WI38 (cell line): ENCODE measurements around the gene ASF1B.

ENCODE experiments used
- H3K4me3 ChIP-seq: 2 replicates; pipeline ENCODE4 v1.5.1; 2011; ENCODE audit warnings: low read depth, mild to moderate bottlenecking, control low read depth, low read length
- TF ChIP-seq, protein P1 (sequence below): IDR thresholded peaks from 2 replicates; pipeline ENCODE4 v1.5.1; 2012; ENCODE audit warnings: low read depth, mild to moderate bottlenecking, control low read depth, low read length

ASF1B gene

DNA sequence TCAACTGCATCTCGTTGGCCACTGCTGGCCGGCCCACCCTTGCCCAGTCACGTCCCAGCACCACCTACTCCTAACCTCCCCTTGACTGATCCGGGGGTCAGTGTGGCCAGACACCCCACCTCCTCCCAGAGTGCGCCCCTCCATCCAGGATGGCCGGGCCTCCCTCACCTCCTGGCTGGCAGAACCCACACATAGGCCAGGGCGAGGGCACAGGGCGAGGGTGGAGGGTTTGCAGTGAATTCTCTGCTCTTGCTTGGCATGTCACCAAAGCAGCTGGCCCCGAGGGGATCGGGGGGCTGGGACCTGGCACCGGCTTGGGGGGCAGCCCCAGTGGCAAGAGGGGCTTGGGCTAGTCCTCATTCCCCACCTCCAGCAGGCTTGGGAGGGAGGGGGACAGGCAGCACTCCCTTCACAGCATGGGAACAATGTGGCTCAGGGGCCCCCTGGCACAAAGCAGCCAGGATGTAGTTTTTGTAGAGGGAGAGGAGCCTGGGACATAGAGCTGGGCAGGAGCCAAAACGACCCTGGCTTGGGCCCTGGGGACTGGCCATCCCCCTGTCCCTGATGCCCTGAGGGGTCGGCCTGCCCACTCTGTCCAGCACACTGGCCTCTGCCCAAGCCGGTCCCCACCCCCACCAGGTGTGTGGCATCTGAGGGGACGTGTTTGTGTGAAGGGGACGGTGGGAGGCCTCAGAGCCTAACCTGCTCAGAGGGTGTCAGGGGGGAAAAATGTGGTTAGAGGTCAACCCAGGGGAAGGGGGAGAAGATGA, 28.5 kb upstream of the ASF1B start:
- TF ChIP-seq, protein P1, sequence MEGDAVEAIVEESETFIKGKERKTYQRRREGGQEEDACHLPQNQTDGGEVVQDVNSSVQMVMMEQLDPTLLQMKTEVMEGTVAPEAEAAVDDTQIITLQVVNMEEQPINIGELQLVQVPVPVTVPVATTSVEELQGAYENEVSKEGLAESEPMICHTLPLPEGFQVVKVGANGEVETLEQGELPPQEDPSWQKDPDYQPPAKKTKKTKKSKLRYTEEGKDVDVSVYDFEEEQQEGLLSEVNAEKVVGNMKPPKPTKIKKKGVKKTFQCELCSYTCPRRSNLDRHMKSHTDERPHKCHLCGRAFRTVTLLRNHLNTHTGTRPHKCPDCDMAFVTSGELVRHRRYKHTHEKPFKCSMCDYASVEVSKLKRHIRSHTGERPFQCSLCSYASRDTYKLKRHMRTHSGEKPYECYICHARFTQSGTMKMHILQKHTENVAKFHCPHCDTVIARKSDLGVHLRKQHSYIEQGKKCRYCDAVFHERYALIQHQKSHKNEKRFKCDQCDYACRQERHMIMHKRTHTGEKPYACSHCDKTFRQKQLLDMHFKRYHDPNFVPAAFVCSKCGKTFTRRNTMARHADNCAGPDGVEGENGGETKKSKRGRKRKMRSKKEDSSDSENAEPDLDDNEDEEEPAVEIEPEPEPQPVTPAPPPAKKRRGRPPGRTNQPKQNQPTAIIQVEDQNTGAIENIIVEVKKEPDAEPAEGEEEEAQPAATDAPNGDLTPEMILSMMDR, result no peak
- H3K4me3 ChIP-seq, result no peak overlapping the region

GRCh38 chr19:14164082-14164481, 27.7 kb upstream of the ASF1B start:
- no peak overlapping the region for H3K4me3 ChIP-seq
- TF ChIP-seq, protein P1, result no peak

GRCh38 chr19:14162871-14163297, 26.5 kb upstream of the ASF1B start:
- TF ChIP-seq, protein P1, result no peak
- H3K4me3 ChIP-seq, result no peak overlapping the region

DNA sequence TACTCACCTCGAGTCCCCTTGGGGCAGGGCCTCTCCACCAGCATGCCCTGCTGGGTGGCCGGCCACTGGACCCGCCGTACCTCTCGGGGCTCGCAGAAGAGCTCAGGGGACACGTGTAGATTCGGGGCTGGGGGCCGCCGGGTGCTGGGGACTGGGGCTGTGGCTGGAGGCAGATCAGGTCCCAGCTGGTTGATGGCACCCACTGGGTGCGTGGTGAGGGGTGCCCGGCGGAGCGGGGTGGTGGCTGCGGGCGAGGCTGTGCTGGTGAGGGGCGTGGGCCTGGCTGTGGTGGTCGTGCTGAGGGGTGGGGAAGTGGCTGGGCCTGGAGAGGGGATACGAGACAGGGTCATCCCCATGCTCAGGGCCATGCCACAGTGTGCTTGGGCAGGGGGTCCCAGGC, 24.9 kb upstream of the ASF1B start:
- TF ChIP-seq, protein P1, result no peak

DNA sequence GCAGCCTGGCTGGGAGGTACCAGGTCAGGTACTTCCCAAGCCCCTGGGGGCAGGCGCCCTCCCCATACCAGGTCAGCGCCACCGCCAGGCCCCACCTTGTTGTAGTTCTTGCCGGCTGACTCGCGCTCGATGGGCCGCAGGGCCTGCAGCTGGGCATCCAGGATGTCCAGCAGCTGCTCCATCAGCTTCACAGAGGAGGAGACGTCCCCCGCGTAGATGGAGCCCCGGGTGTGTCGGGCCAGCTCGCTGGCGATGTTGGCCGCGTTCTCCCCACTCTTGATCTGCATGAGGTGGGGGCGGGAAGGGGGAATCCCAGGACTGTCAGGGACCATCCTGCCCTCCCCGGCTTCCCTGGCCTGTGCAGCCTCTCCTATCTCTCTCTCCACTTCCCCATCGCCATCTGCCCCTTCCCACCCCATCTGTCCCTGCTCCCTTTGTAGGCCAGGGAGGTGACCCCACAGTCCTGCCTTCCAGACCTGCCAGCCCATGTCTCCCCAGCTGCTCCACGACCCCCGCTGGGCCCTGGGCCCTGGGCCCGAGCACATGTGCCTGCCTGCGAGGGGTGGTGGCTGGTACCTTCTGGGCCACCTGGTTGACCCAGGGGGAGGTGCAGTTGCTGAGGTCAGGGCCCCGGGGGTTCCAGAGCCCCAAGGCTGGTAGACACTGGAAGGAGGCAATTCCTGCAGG, 23.8 kb upstream of the ASF1B start:
- H3K4me3 ChIP-seq, result no peak overlapping the region
- TF ChIP-seq, protein P1, result no peak

More for the DNA sequence above, 24.9 kb upstream of the ASF1B start:
- no peak overlapping the region for H3K4me3 ChIP-seq

- no peak overlapping the region for H3K4me3 ChIP-seq
- TF ChIP-seq, protein P1, result no peak
Measured at GRCh38 chr19:14159059-14159458, 22.7 kb upstream of the ASF1B start.
